ENCODE data around the gene CCDC127.
"Not testable (repeated sequence)": the region's sequence is repeated elsewhere in the genome, so short reads cannot be mapped to it uniquely, and the experiment has no call there.

Gene CCDC127

GRCh38 chr5:223791-224190 is 5.8 kb upstream of the CCDC127 start:
- H3K4me3 ChIP-seq (ENCODE audit: low read depth, low read length): no peak overlapping the region
- TF ChIP-seq CTCF (IDR thresholded peaks at IDR 0.05; ENCODE audit: low read depth, low read length): no peak
- no peaks in the 10 kb centered on the region for H3K9me3 ChIP-seq (ENCODE audit: severe bottlenecking)
- peaks cover 54% of the 10 kb centered on the region for H3K36me3 ChIP-seq
- H3K27ac ChIP-seq: no peak overlapping the region
- H3K27me3 ChIP-seq (ENCODE audit: insufficient read depth, low read depth, severe bottlenecking): no peaks in the 10 kb centered on the region
- no peak for DNase-seq

- not testable (repeated sequence) for H3K27ac ChIP-seq; H3K4me3 ChIP-seq (ENCODE audit: low read depth, low read length)
Measured at GRCh38 chr5:222951-223715, 5.2 kb upstream of the CCDC127 start.

GRCh38 chr5:219991-220390 is 2.0 kb upstream of the CCDC127 start:
- no peaks in the 10 kb centered on the region for H3K9me3 ChIP-seq (ENCODE audit: severe bottlenecking)
- peaks cover 22% of the 10 kb centered on the region for H3K36me3 ChIP-seq
- DNase-seq: no peak
- no peak for TF ChIP-seq CTCF (IDR thresholded peaks at IDR 0.05; ENCODE audit: low read depth, low read length)
- H3K27me3 ChIP-seq (ENCODE audit: insufficient read depth, low read depth, severe bottlenecking): no peaks in the 10 kb centered on the region
- H3K4me3 ChIP-seq (ENCODE audit: low read depth, low read length): no peak overlapping the region
- H3K27ac ChIP-seq: no peak overlapping the region

More at GRCh38 chr5:222951-223715, 5.2 kb upstream of the CCDC127 start:
- H3K36me3 ChIP-seq: peaks cover 47% of the 10 kb centered on the region
- H3K27me3 ChIP-seq (ENCODE audit: insufficient read depth, low read depth, severe bottlenecking); H3K9me3 ChIP-seq (ENCODE audit: severe bottlenecking); DNase-seq: not testable (repeated sequence)

- peaks cover 20% of the 10 kb centered on the region for H3K36me3 ChIP-seq
- H3K4me3 ChIP-seq (ENCODE audit: low read depth, low read length): peak overlapping the region; percentile 98; the same call in 1 of the 2 replicates
- H3K27ac ChIP-seq: no peak overlapping the region
- no peaks in the 10 kb centered on the region for H3K27me3 ChIP-seq (ENCODE audit: insufficient read depth, low read depth, severe bottlenecking)
- H3K9me3 ChIP-seq (ENCODE audit: severe bottlenecking): no peaks in the 10 kb centered on the region
- no peak for DNase-seq
- no peak for TF ChIP-seq CTCF (IDR thresholded peaks at IDR 0.05; ENCODE audit: low read depth, low read length)
Measured at GRCh38 chr5:219460-219863, 1.5 kb upstream of the CCDC127 start.

GRCh38 chr5:218457-219291 is 721 bp upstream of the CCDC127 start:
- no peaks in the 10 kb centered on the region for H3K9me3 ChIP-seq (ENCODE audit: severe bottlenecking)
- H3K4me3 ChIP-seq (ENCODE audit: low read depth, low read length): peak overlapping the region; percentile 98
- H3K27ac ChIP-seq: peak overlapping the region; percentile 94
- H3K36me3 ChIP-seq: peaks cover 18% of the 10 kb centered on the region
- peak; percentile 62 for DNase-seq
- no peak for TF ChIP-seq CTCF (IDR thresholded peaks at IDR 0.05; ENCODE audit: low read depth, low read length)
- no peaks in the 10 kb centered on the region for H3K27me3 ChIP-seq (ENCODE audit: insufficient read depth, low read depth, severe bottlenecking)

GRCh38 chr5:216076-216475 is 1.9 kb downstream of the CCDC127 start:
- H3K27me3 ChIP-seq (ENCODE audit: insufficient read depth, low read depth, severe bottlenecking); H3K4me3 ChIP-seq (ENCODE audit: low read depth, low read length); DNase-seq; H3K9me3 ChIP-seq (ENCODE audit: severe bottlenecking); H3K27ac ChIP-seq: not testable (repeated sequence)
- H3K36me3 ChIP-seq: peaks cover 20% of the 10 kb centered on the region

- not testable (repeated sequence) for H3K27me3 ChIP-seq (ENCODE audit: insufficient read depth, low read depth, severe bottlenecking); H3K4me3 ChIP-seq (ENCODE audit: low read depth, low read length); H3K9me3 ChIP-seq (ENCODE audit: severe bottlenecking); H3K27ac ChIP-seq; DNase-seq
- peaks cover 18% of the 10 kb centered on the region for H3K36me3 ChIP-seq
Measured at GRCh38 chr5:215256-215655, 2.7 kb downstream of the CCDC127 start.
